Panc1 (cell line): ENCODE data around the gene IGDCC3. TPM values are rescaled to one million over a fixed set of nuclear protein-coding genes. Genes with fewer than 3 reads are reported as not detected.

Source experiments
- ATAC-seq: fragments of 200-7000 bp; cut with Tn5 transposase; 2 replicates; pipeline ENCODE4 v1.9.1; 2020; ENCODE audit warnings: mild to moderate bottlenecking, moderate library complexity
- BruUV-seq: library from RNA; stranded (reverse); fragments of 400-500 nt; replicated peaks from 2 replicates; lab custom pipeline; 2021; lab: Mats Ljungman, UMichigan
- CTCF ChIA-PET: fragments of 300-600 bp; sonication (Branson Sonifier 250); formaldehyde crosslinking; loops from one replicate; lab custom pipeline; 2022; ENCODE audit warnings: antibody characterized with exemption; lab: Charles Lee
- POLR2A ChIA-PET: fragments of 300-600 bp; sonication (Branson Sonifier 250); formaldehyde crosslinking; loops from one replicate; lab custom pipeline; 2022; ENCODE audit warnings: antibody characterized with exemption; lab: Charles Lee
- DNase-seq: peaks from one replicate; pipeline ENCODE4 v3.0.0-alpha.2; 2010; ENCODE audit warnings: low read depth, low spot score
- H3K27ac ChIP-seq: 2 replicates; pipeline ENCODE4 v1.5.1; 2011; ENCODE audit warnings: mild to moderate bottlenecking, low read length, inconsistent platforms
- H3K27me3 ChIP-seq: fragments of 200-500 bp; sonication (Bioruptor generic); 2 replicates; pipeline ENCODE4 v1.6.0; 2014; ENCODE audit warnings: low read length, inconsistent platforms; ENCODE audit not compliant: control insufficient read depth, insufficient read depth
- H3K36me3 ChIP-seq: fragments of 200-500 bp; sonication (Bioruptor generic); 2 replicates; pipeline ENCODE4 v1.5.1; 2014; ENCODE audit warnings: inconsistent platforms, mild to moderate bottlenecking, low read length, moderate library complexity; ENCODE audit not compliant: control insufficient read depth, insufficient read depth
- H3K4me1 ChIP-seq: 2 replicates; pipeline ENCODE4 v1.5.1; 2011; ENCODE audit warnings: inconsistent platforms, mild to moderate bottlenecking, low read length, moderate library complexity; ENCODE audit not compliant: control insufficient read depth, insufficient read depth
- H3K4me3 ChIP-seq, 2 experiments: 2 replicates each; pipeline ENCODE4 v1.5.1; 2011 to 2012; ENCODE audit warnings: low read depth in 2 of 2, low read length in 2 of 2, mild to moderate bottlenecking in 2 of 2, inconsistent platforms in 1 of 2, moderate library complexity in 1 of 2
- H3K9me3 ChIP-seq: fragments of 200-500 bp; sonication (Bioruptor generic); 2 replicates; pipeline ENCODE4 v1.5.1; 2014; ENCODE audit warnings: low read depth, mild to moderate bottlenecking, inconsistent platforms, low read length, moderate library complexity; ENCODE audit not compliant: control insufficient read depth, insufficient read depth
- CTCF ChIP-seq: fragments of 450-650 bp; IDR thresholded peaks from 2 replicates; pipeline ENCODE4 v1.5.1; 2017; ENCODE audit warnings: mild to moderate bottlenecking
- POLR2AphosphoS5 ChIP-seq: IDR thresholded peaks from 2 replicates; pipeline ENCODE4 v1.6.1; 2012; ENCODE audit warnings: mild to moderate bottlenecking, low read depth, low read length, moderate library complexity
- REST ChIP-seq, 2 experiments: IDR thresholded peaks; 2 replicates each; pipeline ENCODE4 v1.6.1; 2011 to 2012; ENCODE audit warnings: low read depth in 2 of 2, control low read depth in 1 of 2, low read length in 1 of 2, mild to moderate bottlenecking in 1 of 2, moderate library complexity in 1 of 2; ENCODE audit not compliant: insufficient read depth in 1 of 2
- SIN3A ChIP-seq: IDR thresholded peaks from 2 replicates; pipeline ENCODE4 v1.6.1; 2012; ENCODE audit warnings: low read depth, mild to moderate bottlenecking, low read length, moderate library complexity, borderline replicate concordance; ENCODE audit not compliant: insufficient read depth
- TCF7L2 ChIP-seq: IDR thresholded peaks from 2 replicates; pipeline ENCODE4 v1.6.1; 2011; ENCODE audit warnings: mild to moderate bottlenecking, low read depth, low read length, inconsistent platforms
- in situ Hi-C: cut with HindIII; loops from 2 replicates; pipeline ENCODE4 v1.10.0; 2016; ENCODE audit warnings: low sequenced_read_pairs, low pct_unique_long_range_greater_than_20kb
- intact Hi-C: fragments of 100-400 bp; cut with micrococcal nuclease; formaldehyde crosslinking; loops from one replicate; pipeline ENCODE4 v1.10.0; 2022; ENCODE audit not compliant: unreplicated experiment
- total RNA-seq: library from RNA; stranded (reverse); gene quantifications from one replicate; pipeline ENCODE4 v1.2.1, GENCODE V29; 2021; ENCODE audit not compliant: unreplicated experiment

IGDCC3 gene
- total RNA-seq, 1 experiment from 2014 or later: 0.18 TPM

DNA sequence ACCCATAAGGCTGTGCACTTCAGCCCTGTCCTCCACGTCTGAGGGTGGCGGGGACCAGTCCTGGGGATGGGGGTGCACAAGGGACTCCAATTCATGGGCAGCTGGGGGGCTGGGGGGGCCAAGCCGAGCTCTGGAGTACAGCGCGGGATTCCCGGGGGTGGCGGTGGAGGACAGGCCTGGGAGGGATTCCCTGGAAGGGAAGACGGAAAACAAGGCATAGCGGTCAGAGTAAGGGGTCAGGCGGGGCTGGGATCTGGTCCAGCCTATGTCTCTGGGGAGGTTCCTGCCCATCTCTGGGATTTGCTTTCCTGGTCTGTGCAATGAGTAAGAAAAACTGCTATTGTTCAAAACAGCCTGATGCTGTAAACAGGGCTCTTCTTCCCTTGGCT lies 8.1 kb upstream of the IGDCC3 start:
- Histone ChIP-seq H3K9me3 (no peaks in the 10 kb centered on the region), H3K27me3 (peaks cover 5% of the 10 kb centered on the region; the same call in 1 of the 2 replicates), H3K4me3 (no peak overlapping the region), H3K27ac (no peak overlapping the region), H3K4me1 (peaks cover 3% of the 10 kb centered on the region), H3K36me3 (no peaks in the 10 kb centered on the region)
- in situ Hi-C loops (no loop called here), intact Hi-C loops (loop anchor here (1.0 kb wide), 1 partner anchor 68 kb away; no protein-coding TSS in a partner anchor)
- POLR2A ChIA-PET: no interaction called here
- CTCF ChIA-PET: interaction anchor here (0.9 to 1.6 kb wide), 4 partner anchors 59 to 80 kb away, joined by 3 to 11 read pairs (median 6); no protein-coding TSS in a partner anchor
- ATAC-seq (no peak; the same call in 1 of the 2 replicates), DNase-seq (no peak)
- TF ChIP-seq POLR2AphosphoS5: no peak
- BruUV-seq: no TSS peak

DNA sequence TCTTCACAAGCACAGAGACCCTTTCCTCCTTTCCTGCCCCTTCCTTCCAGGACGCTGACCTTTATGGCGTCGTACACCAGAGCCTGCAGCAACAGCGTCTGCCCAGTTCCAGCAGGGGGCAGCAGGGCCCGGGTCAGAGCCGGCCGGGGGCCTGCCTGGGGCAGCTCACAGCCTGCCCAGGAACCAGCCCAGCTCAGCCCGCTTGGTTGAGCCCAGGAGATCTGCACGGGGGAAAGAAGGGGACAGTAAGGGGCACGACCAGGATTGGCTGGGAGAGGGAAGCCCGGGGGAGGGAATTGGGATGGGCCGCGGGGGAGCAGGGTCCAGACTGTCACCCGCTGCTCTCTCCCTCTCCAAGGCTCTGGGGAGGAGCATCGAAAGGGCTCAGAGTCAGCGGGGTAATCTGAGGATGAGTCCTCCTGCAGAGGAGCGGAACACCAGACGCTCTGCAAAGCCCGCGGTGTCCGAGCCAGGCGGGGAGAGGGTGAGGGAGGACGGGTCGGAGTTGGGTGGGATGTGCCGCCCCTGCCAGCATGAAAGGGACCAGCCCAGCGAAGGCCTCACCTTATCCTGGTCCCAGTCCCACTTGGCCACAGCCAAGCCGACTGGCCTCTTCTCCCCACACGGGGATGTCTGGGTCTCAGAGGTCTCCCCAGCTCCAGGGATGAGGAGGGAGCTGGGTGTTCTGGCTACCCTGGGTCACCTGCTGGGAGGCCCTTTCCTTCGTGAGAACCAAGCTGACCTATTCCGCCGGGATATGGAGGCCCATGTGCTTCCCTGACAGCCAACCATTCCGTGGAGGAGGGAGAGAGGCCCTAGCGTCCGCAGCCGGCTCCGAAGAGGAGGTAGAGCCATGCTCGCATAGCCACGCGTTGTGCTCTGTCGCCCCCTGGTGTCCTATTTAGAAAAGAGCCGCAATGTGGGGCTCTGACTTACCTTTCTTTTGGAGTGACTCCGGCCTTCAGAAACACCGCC lies 7.4 kb upstream of the IGDCC3 start:
- TF ChIP-seq TCF7L2: 0 out of 2 replicates have a peak, but pooled peaks have one; percentile 27
- TF ChIP-seq POLR2AphosphoS5: no peak
- peak; percentile 91 for TF ChIP-seq CTCF
- peaks cover 8% of the 10 kb centered on the region; the same call in 1 of the 2 replicates for H3K27me3 ChIP-seq
- no peak overlapping the region for H3K27ac ChIP-seq
- H3K4me3 ChIP-seq: peak overlapping the region; percentile 8 to 36
- no peaks in the 10 kb centered on the region for H3K36me3 ChIP-seq
- intact Hi-C loops: loop anchor here (1.0 kb wide), 1 partner anchor 67 kb away; no protein-coding TSS in a partner anchor
- in situ Hi-C loops: no loop called here
- peaks cover 3% of the 10 kb centered on the region for H3K4me1 ChIP-seq
- no TSS peak for BruUV-seq
- ChIA-PET POLR2A (interaction anchor here (0.5 kb wide), 1 partner anchor 66 kb away, joined by 3 read pairs; no protein-coding TSS in a partner anchor), CTCF (interaction anchor here (0.7 to 1.6 kb wide), 8 partner anchors 16 to 79 kb away, joined by 3 to 11 read pairs (median 4); no protein-coding TSS in a partner anchor)
- H3K9me3 ChIP-seq: no peaks in the 10 kb centered on the region
- peak; percentile 60 for DNase-seq
- peak; percentile 94 for ATAC-seq

- DNase-seq (no peak), ATAC-seq (no peak)
- H3K9me3 ChIP-seq: no peaks in the 10 kb centered on the region
- H3K4me3 ChIP-seq: no peak overlapping the region
- no peaks in the 10 kb centered on the region for H3K36me3 ChIP-seq
- peaks cover 3% of the 10 kb centered on the region for H3K4me1 ChIP-seq
- H3K27ac ChIP-seq: no peak overlapping the region
- POLR2A ChIA-PET: no interaction called here
- TF ChIP-seq TCF7L2 (no peak), POLR2AphosphoS5 (no peak), REST (IDR thresholded peaks at IDR 0.05; ENCODE audit: insufficient read depth in 1 of 2, low read depth in 2 of 2, low read length in 1 of 2) (no peak), CTCF (no peak), SIN3A (no peak)
- intact Hi-C loops: no loop called here
- BruUV-seq: no TSS peak
- H3K27me3 ChIP-seq: peaks cover 9% of the 10 kb centered on the region; the same call in 1 of the 2 replicates
- CTCF ChIA-PET: interaction anchor here (1.0 to 1.2 kb wide), 3 partner anchors 16 to 70 kb away, joined by 3 to 5 read pairs (median 4); no protein-coding TSS in a partner anchor
- in situ Hi-C loops: no loop called here
Observed at GRCh38 chr15:65384505-65384894, 6.7 kb upstream of the IGDCC3 start.
